Smooth muscle cell (in vitro differentiated cells): ENCODE measurements around the gene UST. TPM values are rescaled to one million over a fixed set of nuclear protein-coding genes. Genes with fewer than 3 reads are reported as not detected.

Experiments
- DNase-seq: peaks from one replicate; lab custom pipeline; 2025; ENCODE audit not compliant: unreplicated experiment; lab: John Stamatoyannopoulos, UW
- H2AFZ ChIP-seq: fragments of 200-600 bp; sonication (generic); 2 replicates; pipeline ENCODE4 v1.6.0; 2016; ENCODE audit warnings: antibody characterized with exemption, low read depth, mild to moderate bottlenecking
- H3F3A ChIP-seq: fragments of 200-600 bp; sonication (generic); 2 replicates; pipeline ENCODE4 v1.6.0; 2017; ENCODE audit warnings: antibody characterized with exemption, low read depth
- H3K27ac ChIP-seq: fragments of 200-600 bp; sonication (generic); 2 replicates; pipeline ENCODE4 v1.5.1; 2016; ENCODE audit warnings: low read depth, mild to moderate bottlenecking
- H3K27me3 ChIP-seq: fragments of 200-600 bp; sonication (generic); 2 replicates; pipeline ENCODE4 v1.6.1; 2016; ENCODE audit warnings: low read depth, mild to moderate bottlenecking
- H3K36me3 ChIP-seq: fragments of 200-600 bp; sonication (generic); 2 replicates; pipeline ENCODE4 v1.5.1; 2016; ENCODE audit warnings: low read depth
- H3K4me1 ChIP-seq: fragments of 200-600 bp; sonication (generic); 2 replicates; pipeline ENCODE4 v1.5.1; 2016; ENCODE audit warnings: low read depth
- H3K4me2 ChIP-seq: fragments of 200-600 bp; sonication (generic); 2 replicates; pipeline ENCODE4 v1.6.0; 2016; ENCODE audit warnings: mild to moderate bottlenecking
- H3K4me3 ChIP-seq: fragments of 200-600 bp; sonication (generic); 2 replicates; pipeline ENCODE4 v1.5.1; 2016; ENCODE audit warnings: mild to moderate bottlenecking
- H3K79me2 ChIP-seq: fragments of 200-600 bp; sonication (generic); 2 replicates; pipeline ENCODE4 v1.6.0; 2016; ENCODE audit warnings: low read depth, mild to moderate bottlenecking
- H3K9ac ChIP-seq: fragments of 200-600 bp; sonication (generic); 2 replicates; pipeline ENCODE4 v1.6.0; 2016; ENCODE audit warnings: low read depth
- H3K9me3 ChIP-seq: fragments of 200-600 bp; sonication (generic); replicated peaks from 2 replicates; pipeline ENCODE4 v1.5.1; 2016; ENCODE audit warnings: low read depth
- H4K20me1 ChIP-seq: fragments of 200-600 bp; sonication (generic); 2 replicates; pipeline ENCODE4 v1.6.0; 2016; ENCODE audit warnings: low read depth
- CTCF ChIP-seq: fragments of 200-600 bp; sonication (generic); IDR thresholded peaks from 2 replicates; pipeline ENCODE4 v1.5.1; 2017; ENCODE audit warnings: borderline replicate concordance, mild to moderate bottlenecking, antibody characterized with exemption; ENCODE audit not compliant: insufficient read depth, poor library complexity, severe bottlenecking
- WGBS: methylation state at CpG from one replicate; pipeline ENCODE4 v1.1.7; 2016; ENCODE audit warnings: low lambda C conversion rate; 5-methylcytosine and 5-hydroxymethylcytosine counted together
- polyA plus RNA-seq: library from polyadenylated mRNA; unstranded; fragments of >200 nt; fragmentation: Nextera tagmentation; extraction: Ambion mirVana; gene quantifications from 2 replicates; pipeline ENCODE4 v1.2.1, GENCODE V29; 2016
- total RNA-seq: library from RNA; depleted of rRNA; stranded (reverse); fragments of >200 nt; gene quantifications from 2 replicates; pipeline ENCODE4 v1.2.3, GENCODE V29; 2014

Gene UST
- total and polyA plus RNA-seq, 2 experiments from 2014 or later = 16.1 to 19.5 TPM

- WGBS = 76% methylated on average over 2 of the region's 2 CpGs
- Histone ChIP-seq H3F3A (no peaks in the 10 kb centered on the region), H3K4me2 (no peak overlapping the region), H3K36me3 (no peaks in the 10 kb centered on the region), H2AFZ (no peak overlapping the region), H3K9ac (no peak overlapping the region), H3K79me2 (no peaks in the 10 kb centered on the region), H3K4me3 (no peak overlapping the region), H3K27me3 (no peaks in the 10 kb centered on the region), H3K27ac (no peak overlapping the region), H3K9me3 (peaks cover 22% of the 10 kb centered on the region), H3K4me1 (peaks cover 13% of the 10 kb centered on the region), H4K20me1 (no peaks in the 10 kb centered on the region)
- no peak for DNase-seq
- no peak for TF ChIP-seq CTCF
These were observed 348.1 kb downstream of the UST start for GRCh38 chr6:149094934-149095351.

- H3K36me3 ChIP-seq = no peaks in the 10 kb centered on the region
- H3K9me3 ChIP-seq = peaks cover 22% of the 10 kb centered on the region
- H3K4me2 ChIP-seq = no peak overlapping the region
- H3K27ac ChIP-seq = no peak overlapping the region
- no peaks in the 10 kb centered on the region for H3F3A ChIP-seq
- H3K27me3 ChIP-seq = no peaks in the 10 kb centered on the region
- no peaks in the 10 kb centered on the region for H3K79me2 ChIP-seq
- no peak overlapping the region for H3K9ac ChIP-seq
- no peaks in the 10 kb centered on the region for H4K20me1 ChIP-seq
- no peak overlapping the region for H3K4me3 ChIP-seq
- 50% methylated on average over 1 of the region's 1 CpG for WGBS
- peaks cover 13% of the 10 kb centered on the region for H3K4me1 ChIP-seq
- H2AFZ ChIP-seq = no peak overlapping the region
- DNase-seq = no peak
- no peak for TF ChIP-seq CTCF
These were observed 349.0 kb downstream of the UST start for GRCh38 chr6:149095842-149096241.

GRCh38 chr6:149097794-149098193 is 351.0 kb downstream of the UST start:
- H3K9ac ChIP-seq = no peak overlapping the region
- no peak overlapping the region for H2AFZ ChIP-seq
- no peak overlapping the region for H3K27ac ChIP-seq
- no peak overlapping the region for H3K4me2 ChIP-seq
- H4K20me1 ChIP-seq = no peaks in the 10 kb centered on the region
- peaks cover 22% of the 10 kb centered on the region for H3K9me3 ChIP-seq
- H3K36me3 ChIP-seq = no peaks in the 10 kb centered on the region
- 96% methylated on average over 2 of the region's 2 CpGs for WGBS
- H3K79me2 ChIP-seq = no peaks in the 10 kb centered on the region
- no peak overlapping the region for H3K4me3 ChIP-seq
- H3K4me1 ChIP-seq = peaks cover 13% of the 10 kb centered on the region
- no peak for DNase-seq
- H3F3A ChIP-seq = no peaks in the 10 kb centered on the region
- no peak for TF ChIP-seq CTCF
- H3K27me3 ChIP-seq = no peaks in the 10 kb centered on the region

- no peak overlapping the region for H2AFZ ChIP-seq
- WGBS = 86% methylated on average over 4 of the region's 4 CpGs
- H3K36me3 ChIP-seq = no peaks in the 10 kb centered on the region
- DNase-seq = no peak
- no peaks in the 10 kb centered on the region for H3F3A ChIP-seq
- TF ChIP-seq CTCF = no peak
- H3K9ac ChIP-seq = no peak overlapping the region
- H3K4me2 ChIP-seq = no peak overlapping the region
- no peak overlapping the region for H3K4me3 ChIP-seq
- peaks cover 10% of the 10 kb centered on the region for H3K4me1 ChIP-seq
- no peaks in the 10 kb centered on the region for H3K79me2 ChIP-seq
- H4K20me1 ChIP-seq = no peaks in the 10 kb centered on the region
- peaks cover 22% of the 10 kb centered on the region for H3K9me3 ChIP-seq
- no peaks in the 10 kb centered on the region for H3K27me3 ChIP-seq
- no peak overlapping the region for H3K27ac ChIP-seq
These were observed 352.0 kb downstream of the UST start for GRCh38 chr6:149098700-149099276.
